HCT116 (cell line): Measurements from ENCODE around the gene PIH1D1. TPM values are rescaled to one million over a fixed set of nuclear protein-coding genes. Genes with fewer than 3 reads are reported as not detected.

Experiments
- ATAC-seq: fragments of 200-7000 bp; cut with Tn5 transposase; 2 replicates; pipeline ENCODE4 v1.9.1; 2020; ENCODE audit warnings: mild to moderate bottlenecking, moderate library complexity
- BruUV-seq: library from RNA; stranded (reverse); fragments of 400-500 nt; replicated peaks from 2 replicates; lab custom pipeline; 2021; lab: Mats Ljungman, UMichigan
- CTCF ChIA-PET: fragments of 300-600 bp; sonication (Branson Sonifier 250); formaldehyde crosslinking; loops from one replicate; lab custom pipeline; 2021; ENCODE audit warnings: antibody characterized with exemption; lab: Charles Lee
- POLR2A ChIA-PET: fragments of 300-600, 350-600 bp; sonication (Branson Sonifier 250); formaldehyde crosslinking; loops from one replicate; lab custom pipeline; 2021; ENCODE audit warnings: antibody characterized with exemption; lab: Charles Lee
- RAD21 ChIA-PET, 2 experiments: fragments of 300-600 bp; sonication (Branson Sonifier 250); formaldehyde crosslinking; loops; one replicate each; lab custom pipeline; 2023; ENCODE audit warnings: low total read pairs in 2 of 2; ENCODE audit not compliant: uncharacterized antibody in 2 of 2, unreplicated experiment in 2 of 2, low non-redundant PET in 1 of 2; lab: Charles Lee
- DNase-seq: peaks from one replicate; pipeline ENCODE4 v3.0.0-alpha.2; 2010; ENCODE audit warnings: low read depth, low spot score
- H2AFZ ChIP-seq: fragments of 200-600 bp; shearing (Covaris generic), sonication (generic); 2 replicates; pipeline ENCODE4 v1.6.1; 2017; ENCODE audit warnings: low read depth, mixed run types, mixed read lengths, antibody characterized with exemption, low read length; ENCODE audit not compliant: poor library complexity, severe bottlenecking
- H3K27ac ChIP-seq: 2 replicates; pipeline ENCODE4 v1.5.1; 2012; ENCODE audit warnings: low read depth, low read length
- H3K27me3 ChIP-seq: fragments of 200-600 bp; sonication (generic); 2 replicates; pipeline ENCODE4 v1.6.1; 2016; ENCODE audit warnings: mixed run types, low read length, mixed read lengths; ENCODE audit not compliant: insufficient read depth
- H3K36me3 ChIP-seq, 2 experiments: fragments of 200-500 bp in 1 of 2; fragments of 200-600 bp in 1 of 2; sonication (Bioruptor generic) in 1 of 2; sonication (generic) in 1 of 2; 2 replicates each; pipeline versions ENCODE4 v1.5.1 to v1.6.1; 2014 to 2016; ENCODE audit warnings: low read length in 2 of 2, inconsistent platforms in 1 of 2, mixed read lengths in 1 of 2, mixed run types in 1 of 2; ENCODE audit not compliant: insufficient read depth in 2 of 2, control insufficient read depth in 1 of 2
- H3K4me1 ChIP-seq, 2 experiments: fragments of 200-600 bp in 1 of 2; sonication (generic) in 1 of 2; 2 replicates each; pipeline versions ENCODE4 v1.5.1 to v1.6.1; 2012 to 2017; ENCODE audit warnings: low read length in 2 of 2, inconsistent platforms in 1 of 2, mild to moderate bottlenecking in 1 of 2, mixed read lengths in 1 of 2, mixed run types in 1 of 2, moderate library complexity in 1 of 2; ENCODE audit not compliant: insufficient read depth in 2 of 2, control insufficient read depth in 1 of 2
- H3K4me2 ChIP-seq: fragments of 200-600 bp; sonication (generic); 2 replicates; pipeline ENCODE4 v1.6.1; 2017; ENCODE audit warnings: mixed run types, low read length, mixed read lengths
- H3K4me3 ChIP-seq, 2 experiments: fragments of 200-600 bp in 1 of 2; sonication (generic) in 1 of 2; replicated peaks in 1 of 2; 2 replicates each; pipeline ENCODE4 v1.5.1; 2011 to 2016; ENCODE audit warnings: low read length in 2 of 2, control low read depth in 1 of 2, low read depth in 1 of 2, mild to moderate bottlenecking in 1 of 2, mixed read lengths in 1 of 2, mixed run types in 1 of 2
- H3K79me2 ChIP-seq: fragments of 200-600 bp; sonication (generic); 2 replicates; pipeline ENCODE4 v1.6.1; 2017; ENCODE audit warnings: mild to moderate bottlenecking, mixed run types, low read length, moderate library complexity, mixed read lengths; ENCODE audit not compliant: insufficient read depth
- H3K9ac ChIP-seq: fragments of 200-600 bp; sonication (generic); 2 replicates; pipeline ENCODE4 v1.6.1; 2016; ENCODE audit warnings: low read length, mixed read lengths
- H3K9me2 ChIP-seq: fragments of 200-600 bp; sonication (generic), shearing (Covaris generic); 2 replicates; pipeline ENCODE4 v1.6.1; 2017; ENCODE audit warnings: mixed run types, mild to moderate bottlenecking, moderate library complexity; ENCODE audit not compliant: insufficient read depth
- H3K9me3 ChIP-seq, 2 experiments: fragments of 200-500 bp in 1 of 2; fragments of 200-600 bp in 1 of 2; sonication (Bioruptor generic) in 1 of 2; sonication (generic) in 1 of 2; 2 replicates each; pipeline ENCODE4 v1.6.1; 2014 to 2017; ENCODE audit warnings: low read length in 2 of 2, mixed read lengths in 2 of 2, inconsistent platforms in 1 of 2, low read depth in 1 of 2, mild to moderate bottlenecking in 1 of 2, mixed run types in 1 of 2, moderate library complexity in 1 of 2; ENCODE audit not compliant: control insufficient read depth in 1 of 2, insufficient read depth in 1 of 2
- H4K20me1 ChIP-seq: fragments of 200-600 bp; sonication (generic), shearing (Covaris generic); 2 replicates; pipeline ENCODE4 v1.6.1; 2017; ENCODE audit warnings: mixed run types, mild to moderate bottlenecking, moderate library complexity; ENCODE audit not compliant: insufficient read depth
- CBX3 ChIP-seq: IDR thresholded peaks from 2 replicates; pipeline ENCODE4 v1.6.1; 2012; ENCODE audit warnings: low read depth
- CEBPB ChIP-seq: IDR thresholded peaks from 2 replicates; pipeline ENCODE4 v1.6.1; 2012; ENCODE audit warnings: low read depth
- ELF1 ChIP-seq: IDR thresholded peaks from 2 replicates; pipeline ENCODE4 v1.6.1; 2012; ENCODE audit warnings: low read depth, borderline replicate concordance
- EZH2phosphoT487 ChIP-seq: fragments of 200-600 bp; IDR thresholded peaks from 2 replicates; pipeline ENCODE4 v1.6.1; 2018; ENCODE audit warnings: antibody characterized with exemption, borderline replicate concordance
- JUND ChIP-seq: IDR thresholded peaks from 2 replicates; pipeline ENCODE4 v1.6.1; 2012
- SIN3A ChIP-seq: IDR thresholded peaks from 2 replicates; pipeline ENCODE4 v1.6.1; 2012; ENCODE audit warnings: low read depth
- SP1 ChIP-seq: IDR thresholded peaks from 2 replicates; pipeline ENCODE4 v1.6.1; 2012; ENCODE audit warnings: low read depth
- SRF ChIP-seq: IDR thresholded peaks from 2 replicates; pipeline ENCODE4 v1.6.1; 2012; ENCODE audit warnings: low read depth
- YY1 ChIP-seq: IDR thresholded peaks from 2 replicates; pipeline ENCODE4 v1.6.1; 2011; ENCODE audit warnings: low read length, low read depth, moderate library complexity, mild to moderate bottlenecking; ENCODE audit not compliant: insufficient replicate concordance; ENCODE audit errors: extremely low read depth
- intact Hi-C: fragments of 100-400 bp; cut with micrococcal nuclease; formaldehyde crosslinking; loops from 2 replicates; pipeline ENCODE4 v1.10.0; 2022
- total RNA-seq: library from RNA; stranded (reverse); gene quantifications from one replicate; pipeline ENCODE4 v1.2.1, GENCODE V29; 2021; ENCODE audit not compliant: unreplicated experiment
- TF ChIP-seq, protein P1 (sequence below), 3 experiments: fragments of 200-600 bp in 1 of 3; sonication (generic) in 1 of 3; IDR thresholded peaks in 2 of 3; conservative IDR thresholded peaks in 1 of 3; 2 replicates each; pipeline ENCODE4 v1.5.1; 2012 to 2017; ENCODE audit warnings: low read depth in 2 of 3, low read length in 2 of 3, antibody characterized with exemption in 1 of 3, borderline replicate concordance in 1 of 3, control low read depth in 1 of 3, mild to moderate bottlenecking in 1 of 3, mixed read lengths in 1 of 3, mixed run types in 1 of 3, moderate library complexity in 1 of 3; ENCODE audit not compliant: insufficient read depth in 1 of 3
- TF ChIP-seq, protein P2 (sequence below): IDR thresholded peaks from 2 replicates; pipeline ENCODE4 v1.6.1; 2012
- TF ChIP-seq, protein P3 (sequence below): IDR thresholded peaks from 2 replicates; pipeline ENCODE4 v1.6.1; 2012; ENCODE audit warnings: low read depth
- TF ChIP-seq, protein P4 (sequence below): IDR thresholded peaks from 2 replicates; pipeline ENCODE4 v1.6.1; 2011; ENCODE audit warnings: mild to moderate bottlenecking, low read length, moderate library complexity; ENCODE audit not compliant: insufficient replicate concordance; ENCODE audit errors: extremely low read depth

The PIH1D1 gene
- total RNA-seq, 1 experiment from 2014 or later = 152 TPM

DNA sequence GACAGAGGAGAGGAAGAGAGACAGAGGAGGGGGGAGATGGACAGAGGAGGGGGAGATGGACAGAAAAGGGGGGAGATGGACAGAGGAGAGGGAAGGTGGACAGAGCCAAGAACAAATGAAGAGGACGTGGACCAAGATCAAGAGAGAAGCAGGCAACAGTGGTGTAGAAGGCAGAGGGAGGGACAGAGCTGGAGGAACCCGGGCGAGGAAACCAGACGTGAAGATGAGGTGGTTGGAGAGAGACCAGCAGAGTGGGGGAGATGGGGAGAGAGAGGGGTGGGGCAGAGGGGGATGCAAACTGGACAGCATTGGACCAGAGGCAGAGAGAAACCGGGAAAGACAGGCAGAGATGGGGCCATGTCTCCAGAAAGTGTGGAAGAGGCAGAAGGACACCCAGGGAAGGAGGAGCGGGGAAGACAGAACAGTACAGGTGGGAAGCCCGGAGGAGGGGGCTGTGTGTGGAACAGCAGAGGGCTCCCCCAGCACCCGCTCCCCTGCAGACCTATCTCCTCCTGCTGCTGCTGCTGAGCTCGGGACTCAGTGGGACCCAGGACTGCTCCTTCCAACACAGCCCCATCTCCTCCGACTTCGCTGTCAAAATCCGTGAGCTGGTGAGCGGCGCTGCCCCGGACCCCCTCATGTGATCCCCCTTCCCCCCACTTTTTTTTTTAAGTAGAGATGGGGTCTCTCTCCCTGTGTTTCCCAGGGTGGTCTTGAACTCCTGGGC is 23.7 kb upstream of the PIH1D1 start:
- ChIA-PET CTCF (interaction anchor here (0.7 to 1.3 kb wide), 6 partner anchors 14 to 95 kb away, joined by 3 to 9 read pairs (median 4); partner anchors contain the start of genes ALDH16A1 and PIH1D1), POLR2A (interaction anchor here (1.0 to 2.5 kb wide), 5 partner anchors 18 to 24 kb away, joined by 5 to 7 read pairs (median 5); partner anchors contain the start of genes ALDH16A1, PIH1D1 and RPS11), RAD21 (interaction anchor here (0.6 to 1.0 kb wide), 3 partner anchors 24 to 79 kb away, joined by 3 to 4 read pairs (median 3); partner anchors contain the start of gene PIH1D1 (in 1 of the 2))
- Histone ChIP-seq H3K4me2 (peak overlapping the region; percentile 68; the same call in 1 of the 2 replicates), H3K27me3 (no peaks in the 10 kb centered on the region), H3K36me3 (no peaks in the 10 kb centered on the region; a peak in 1 of 4 replicates), H3K4me3 (no peak overlapping the region), H3K9ac (0 out of 2 replicates have a peak overlapping the region, but pooled peaks have one; percentile 13), H3K27ac (no peak overlapping the region), H3K9me3 (no peaks in the 10 kb centered on the region), H3K9me2 (no peaks in the 10 kb centered on the region), H4K20me1 (no peaks in the 10 kb centered on the region), H2AFZ (no peak overlapping the region), H3K79me2 (no peaks in the 10 kb centered on the region), H3K4me1 (peaks cover 31 to 55% of the 10 kb centered on the region in 2 experiments)
- BruUV-seq = no TSS peak
- DNase-seq (no peak), ATAC-seq (no peak)
- TF ChIP-seq SRF (no peak), CEBPB (no peak), CBX3 (no peak), ELF1 (no peak), YY1 (no peak), EZH2phosphoT487 (no peak), SIN3A (no peak), SP1 (no peak), JUND (no peak)
- TF ChIP-seq, protein P1, sequence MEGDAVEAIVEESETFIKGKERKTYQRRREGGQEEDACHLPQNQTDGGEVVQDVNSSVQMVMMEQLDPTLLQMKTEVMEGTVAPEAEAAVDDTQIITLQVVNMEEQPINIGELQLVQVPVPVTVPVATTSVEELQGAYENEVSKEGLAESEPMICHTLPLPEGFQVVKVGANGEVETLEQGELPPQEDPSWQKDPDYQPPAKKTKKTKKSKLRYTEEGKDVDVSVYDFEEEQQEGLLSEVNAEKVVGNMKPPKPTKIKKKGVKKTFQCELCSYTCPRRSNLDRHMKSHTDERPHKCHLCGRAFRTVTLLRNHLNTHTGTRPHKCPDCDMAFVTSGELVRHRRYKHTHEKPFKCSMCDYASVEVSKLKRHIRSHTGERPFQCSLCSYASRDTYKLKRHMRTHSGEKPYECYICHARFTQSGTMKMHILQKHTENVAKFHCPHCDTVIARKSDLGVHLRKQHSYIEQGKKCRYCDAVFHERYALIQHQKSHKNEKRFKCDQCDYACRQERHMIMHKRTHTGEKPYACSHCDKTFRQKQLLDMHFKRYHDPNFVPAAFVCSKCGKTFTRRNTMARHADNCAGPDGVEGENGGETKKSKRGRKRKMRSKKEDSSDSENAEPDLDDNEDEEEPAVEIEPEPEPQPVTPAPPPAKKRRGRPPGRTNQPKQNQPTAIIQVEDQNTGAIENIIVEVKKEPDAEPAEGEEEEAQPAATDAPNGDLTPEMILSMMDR (IDR thresholded peaks at IDR 0.05 in 2 of 3, conservative IDR thresholded peaks at IDR 0.05 in 1 of 3; ENCODE audit: borderline replicate concordance in 1 of 3, insufficient read depth in 1 of 3, low read depth in 2 of 3, low read length in 2 of 3) = no peak
- TF ChIP-seq, protein P2, sequence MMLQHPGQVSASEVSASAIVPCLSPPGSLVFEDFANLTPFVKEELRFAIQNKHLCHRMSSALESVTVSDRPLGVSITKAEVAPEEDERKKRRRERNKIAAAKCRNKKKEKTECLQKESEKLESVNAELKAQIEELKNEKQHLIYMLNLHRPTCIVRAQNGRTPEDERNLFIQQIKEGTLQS = no peak
- TF ChIP-seq, protein P3, sequence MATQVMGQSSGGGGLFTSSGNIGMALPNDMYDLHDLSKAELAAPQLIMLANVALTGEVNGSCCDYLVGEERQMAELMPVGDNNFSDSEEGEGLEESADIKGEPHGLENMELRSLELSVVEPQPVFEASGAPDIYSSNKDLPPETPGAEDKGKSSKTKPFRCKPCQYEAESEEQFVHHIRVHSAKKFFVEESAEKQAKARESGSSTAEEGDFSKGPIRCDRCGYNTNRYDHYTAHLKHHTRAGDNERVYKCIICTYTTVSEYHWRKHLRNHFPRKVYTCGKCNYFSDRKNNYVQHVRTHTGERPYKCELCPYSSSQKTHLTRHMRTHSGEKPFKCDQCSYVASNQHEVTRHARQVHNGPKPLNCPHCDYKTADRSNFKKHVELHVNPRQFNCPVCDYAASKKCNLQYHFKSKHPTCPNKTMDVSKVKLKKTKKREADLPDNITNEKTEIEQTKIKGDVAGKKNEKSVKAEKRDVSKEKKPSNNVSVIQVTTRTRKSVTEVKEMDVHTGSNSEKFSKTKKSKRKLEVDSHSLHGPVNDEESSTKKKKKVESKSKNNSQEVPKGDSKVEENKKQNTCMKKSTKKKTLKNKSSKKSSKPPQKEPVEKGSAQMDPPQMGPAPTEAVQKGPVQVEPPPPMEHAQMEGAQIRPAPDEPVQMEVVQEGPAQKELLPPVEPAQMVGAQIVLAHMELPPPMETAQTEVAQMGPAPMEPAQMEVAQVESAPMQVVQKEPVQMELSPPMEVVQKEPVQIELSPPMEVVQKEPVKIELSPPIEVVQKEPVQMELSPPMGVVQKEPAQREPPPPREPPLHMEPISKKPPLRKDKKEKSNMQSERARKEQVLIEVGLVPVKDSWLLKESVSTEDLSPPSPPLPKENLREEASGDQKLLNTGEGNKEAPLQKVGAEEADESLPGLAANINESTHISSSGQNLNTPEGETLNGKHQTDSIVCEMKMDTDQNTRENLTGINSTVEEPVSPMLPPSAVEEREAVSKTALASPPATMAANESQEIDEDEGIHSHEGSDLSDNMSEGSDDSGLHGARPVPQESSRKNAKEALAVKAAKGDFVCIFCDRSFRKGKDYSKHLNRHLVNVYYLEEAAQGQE = no peak
- TF ChIP-seq, protein P4, sequence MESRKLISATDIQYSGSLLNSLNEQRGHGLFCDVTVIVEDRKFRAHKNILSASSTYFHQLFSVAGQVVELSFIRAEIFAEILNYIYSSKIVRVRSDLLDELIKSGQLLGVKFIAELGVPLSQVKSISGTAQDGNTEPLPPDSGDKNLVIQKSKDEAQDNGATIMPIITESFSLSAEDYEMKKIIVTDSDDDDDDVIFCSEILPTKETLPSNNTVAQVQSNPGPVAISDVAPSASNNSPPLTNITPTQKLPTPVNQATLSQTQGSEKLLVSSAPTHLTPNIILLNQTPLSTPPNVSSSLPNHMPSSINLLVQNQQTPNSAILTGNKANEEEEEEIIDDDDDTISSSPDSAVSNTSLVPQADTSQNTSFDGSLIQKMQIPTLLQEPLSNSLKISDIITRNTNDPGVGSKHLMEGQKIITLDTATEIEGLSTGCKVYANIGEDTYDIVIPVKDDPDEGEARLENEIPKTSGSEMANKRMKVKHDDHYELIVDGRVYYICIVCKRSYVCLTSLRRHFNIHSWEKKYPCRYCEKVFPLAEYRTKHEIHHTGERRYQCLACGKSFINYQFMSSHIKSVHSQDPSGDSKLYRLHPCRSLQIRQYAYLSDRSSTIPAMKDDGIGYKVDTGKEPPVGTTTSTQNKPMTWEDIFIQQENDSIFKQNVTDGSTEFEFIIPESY = no peak
- intact Hi-C loops = no loop called here
